ENCODE data around the gene POLRMT.
"Not testable (repeated sequence)": the region's sequence is repeated elsewhere in the genome, so short reads cannot be mapped to it uniquely, and the experiment has no call there.

Gene POLRMT

DNA sequence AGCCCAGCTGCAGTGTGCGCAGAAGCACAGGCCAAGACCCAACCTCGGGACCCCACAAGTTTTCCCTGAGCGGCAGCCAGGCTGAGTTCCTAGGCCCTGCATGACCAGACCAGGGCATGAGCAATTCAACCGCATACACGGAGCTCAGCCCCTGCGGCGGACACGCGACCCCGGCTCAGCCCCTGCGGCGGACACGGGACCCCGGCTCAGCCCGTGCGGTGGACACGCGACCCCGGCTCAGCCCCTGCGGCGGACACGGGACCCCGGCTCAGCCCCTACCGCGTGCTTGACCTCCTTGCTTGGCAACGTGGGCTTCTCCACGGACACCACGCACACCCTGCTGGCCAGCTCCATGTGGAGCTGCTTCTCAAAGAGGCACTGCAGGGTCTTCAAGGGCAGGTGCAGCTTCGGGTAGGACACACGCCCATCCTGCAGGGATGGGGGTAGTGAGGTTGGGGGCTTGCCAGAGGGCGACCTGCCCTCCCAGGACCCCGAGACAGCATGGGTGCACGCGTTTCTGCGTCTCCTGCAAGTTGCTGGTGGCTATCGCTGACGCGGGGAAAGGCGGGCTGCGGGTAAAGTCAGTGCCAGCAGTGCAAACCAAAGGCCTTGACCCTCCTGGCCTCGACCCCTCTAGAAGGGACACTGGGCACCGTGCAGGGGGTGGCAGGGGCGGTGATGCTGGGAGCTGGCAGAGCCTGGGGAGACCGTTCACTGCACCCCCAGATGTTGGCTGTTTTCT lies 10.0 kb downstream of the POLRMT start:
- H3K4me3 ChIP-seq (ENCODE audit: low read depth, low read length) = no peak overlapping the region
- DNase-seq (ENCODE audit: low read depth) = no peak
- TF ChIP-seq, protein P1, sequence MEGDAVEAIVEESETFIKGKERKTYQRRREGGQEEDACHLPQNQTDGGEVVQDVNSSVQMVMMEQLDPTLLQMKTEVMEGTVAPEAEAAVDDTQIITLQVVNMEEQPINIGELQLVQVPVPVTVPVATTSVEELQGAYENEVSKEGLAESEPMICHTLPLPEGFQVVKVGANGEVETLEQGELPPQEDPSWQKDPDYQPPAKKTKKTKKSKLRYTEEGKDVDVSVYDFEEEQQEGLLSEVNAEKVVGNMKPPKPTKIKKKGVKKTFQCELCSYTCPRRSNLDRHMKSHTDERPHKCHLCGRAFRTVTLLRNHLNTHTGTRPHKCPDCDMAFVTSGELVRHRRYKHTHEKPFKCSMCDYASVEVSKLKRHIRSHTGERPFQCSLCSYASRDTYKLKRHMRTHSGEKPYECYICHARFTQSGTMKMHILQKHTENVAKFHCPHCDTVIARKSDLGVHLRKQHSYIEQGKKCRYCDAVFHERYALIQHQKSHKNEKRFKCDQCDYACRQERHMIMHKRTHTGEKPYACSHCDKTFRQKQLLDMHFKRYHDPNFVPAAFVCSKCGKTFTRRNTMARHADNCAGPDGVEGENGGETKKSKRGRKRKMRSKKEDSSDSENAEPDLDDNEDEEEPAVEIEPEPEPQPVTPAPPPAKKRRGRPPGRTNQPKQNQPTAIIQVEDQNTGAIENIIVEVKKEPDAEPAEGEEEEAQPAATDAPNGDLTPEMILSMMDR (IDR thresholded peaks at IDR 0.05; ENCODE audit: low read depth, low read length, missing control alignments) = no peak

DNA sequence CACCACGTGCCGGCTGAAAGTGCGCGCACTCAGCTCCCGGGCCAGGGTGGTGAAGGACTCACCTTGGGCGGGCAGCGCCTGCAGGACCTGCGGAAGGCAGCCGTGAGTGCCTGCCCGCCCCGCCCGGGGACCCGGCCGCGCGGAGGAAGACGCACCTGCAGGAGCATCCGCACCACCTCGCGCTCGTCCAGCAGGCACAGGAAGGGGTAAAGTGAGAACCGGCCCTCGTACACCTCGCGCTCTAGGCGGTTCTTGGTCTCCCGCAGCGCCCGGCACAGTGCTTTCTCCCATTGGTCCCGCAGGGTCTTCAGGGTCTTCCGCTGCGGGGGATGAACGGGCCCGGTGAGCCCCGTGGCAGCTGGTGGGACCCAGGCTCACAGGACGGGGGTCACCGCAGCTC lies 10.7 kb downstream of the POLRMT start:
- DNase-seq (ENCODE audit: low read depth) = no peak
- TF ChIP-seq, protein P1 (IDR thresholded peaks at IDR 0.05; ENCODE audit: low read depth, low read length, missing control alignments) = no peak
- H3K4me3 ChIP-seq (ENCODE audit: low read depth, low read length) = no peak overlapping the region

DNA sequence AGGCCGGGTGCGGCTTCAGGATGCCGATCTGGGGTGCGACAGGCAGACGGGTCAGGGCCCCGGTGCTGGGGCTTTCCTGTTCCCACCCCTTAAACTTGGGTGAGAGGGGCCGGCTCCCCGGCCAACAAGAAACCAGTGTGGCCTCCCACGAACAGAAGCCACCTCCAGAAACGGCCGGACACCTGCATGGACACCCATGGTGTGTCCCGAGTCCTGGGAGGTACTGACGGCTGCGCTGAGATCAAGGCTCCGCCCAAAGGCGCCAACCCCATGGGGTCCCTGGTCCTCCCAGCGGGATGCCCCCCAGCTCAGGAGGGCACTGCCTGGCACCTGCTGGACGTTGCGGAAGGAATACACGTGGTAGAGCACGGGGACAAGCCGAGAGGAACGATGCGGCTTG lies 11.5 kb downstream of the POLRMT start:
- no peak overlapping the region for H3K4me3 ChIP-seq (ENCODE audit: low read depth, low read length)
- TF ChIP-seq, protein P1 (IDR thresholded peaks at IDR 0.05; ENCODE audit: low read depth, low read length, missing control alignments) = no peak
- no peak for DNase-seq (ENCODE audit: low read depth)

DNA sequence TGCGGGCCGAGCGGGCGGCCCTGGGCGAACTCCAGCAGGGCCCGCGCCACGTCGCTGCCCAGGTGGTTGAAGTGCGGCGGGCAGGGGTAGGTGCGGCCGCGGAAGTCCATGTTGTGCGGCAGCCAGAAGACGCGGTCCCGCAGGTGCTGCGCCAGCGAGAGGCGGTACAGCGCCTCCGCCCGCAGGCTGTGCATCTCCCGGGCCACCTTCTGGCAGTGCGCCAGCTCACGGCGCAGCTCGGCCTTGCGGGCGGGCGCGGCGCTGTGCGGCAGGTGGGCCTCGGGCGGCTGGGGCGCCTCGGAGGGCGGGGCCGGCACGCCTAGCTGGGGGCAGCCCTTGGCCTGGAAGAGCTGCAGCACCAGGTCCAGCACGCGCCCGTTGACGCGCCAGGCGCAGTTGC lies 12.1 kb downstream of the POLRMT start:
- not testable (repeated sequence) for DNase-seq (ENCODE audit: low read depth); H3K4me3 ChIP-seq (ENCODE audit: low read depth, low read length)

DNA sequence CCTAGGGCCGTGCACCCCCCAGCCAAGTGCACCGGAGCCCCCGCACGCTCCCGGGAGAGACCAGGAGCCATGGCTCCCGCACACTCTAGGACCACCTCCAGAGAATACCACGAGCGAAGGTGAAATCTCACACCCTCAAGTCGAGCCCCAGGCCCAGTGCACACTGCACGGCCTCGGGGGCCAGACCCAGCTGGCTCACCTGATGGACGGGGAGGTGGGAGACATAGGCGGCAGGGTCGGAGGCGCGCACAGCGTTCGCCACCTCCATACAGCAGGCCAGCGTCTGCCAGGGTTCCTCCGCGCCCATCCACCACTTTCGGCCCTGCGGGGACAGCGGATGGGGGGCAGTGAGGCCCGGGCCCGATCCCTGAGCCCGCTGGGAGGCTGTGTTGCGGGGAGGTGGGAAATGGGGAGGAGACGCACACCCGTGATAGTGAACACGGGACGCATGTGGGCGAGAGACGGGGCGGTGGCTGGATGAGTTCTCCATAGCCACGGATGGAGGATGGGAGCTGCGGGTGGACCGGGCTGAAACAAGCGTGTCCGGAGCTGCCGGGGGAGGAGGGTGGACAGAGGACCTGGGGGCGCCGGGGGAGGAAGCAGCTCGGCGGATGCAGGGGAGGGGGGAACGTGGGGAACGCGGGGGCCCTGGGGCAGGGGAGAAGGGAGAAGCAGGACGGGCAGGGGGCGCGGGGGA lies 13.0 kb downstream of the POLRMT start:
- TF ChIP-seq, protein P1 (IDR thresholded peaks at IDR 0.05; ENCODE audit: low read depth, low read length, missing control alignments) = no peak
- H3K4me3 ChIP-seq (ENCODE audit: low read depth, low read length) = no peak overlapping the region
- DNase-seq (ENCODE audit: low read depth) = no peak

DNA sequence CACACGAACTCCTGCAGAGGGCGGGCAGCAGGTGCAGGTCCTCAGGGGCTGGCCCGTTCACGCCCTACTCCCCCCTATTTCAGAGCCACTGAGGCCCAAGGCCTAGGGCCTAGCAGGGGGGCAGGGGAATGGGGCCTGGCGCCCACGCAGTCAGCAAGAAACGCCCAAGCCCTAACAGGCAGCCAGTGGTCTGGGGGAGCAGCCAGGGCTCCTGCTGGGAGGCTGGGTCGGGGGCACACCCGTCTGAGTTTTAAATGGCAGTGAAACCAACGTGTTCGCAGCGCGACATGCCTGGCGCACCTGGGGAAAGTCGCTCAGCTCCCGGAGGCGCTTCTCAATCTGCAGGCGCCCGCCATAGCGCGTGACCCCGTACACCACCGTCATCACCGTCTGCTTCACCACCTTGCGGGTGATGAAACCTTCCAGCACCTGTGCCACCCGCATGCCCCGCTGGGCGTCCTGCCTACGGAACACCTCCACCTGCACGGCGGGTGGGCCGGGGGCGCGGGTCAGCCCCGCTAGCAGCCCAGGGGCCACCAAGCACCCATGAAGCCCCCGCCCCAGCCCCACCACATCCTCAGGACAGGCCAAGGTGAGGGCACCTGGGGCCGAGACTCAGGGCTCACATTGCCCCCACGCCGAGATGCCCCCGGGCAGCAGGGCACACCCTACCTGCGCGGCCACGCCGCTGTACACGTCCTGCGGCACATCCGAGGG lies 13.9 kb downstream of the POLRMT start:
- no peak overlapping the region for H3K4me3 ChIP-seq (ENCODE audit: low read depth, low read length)
- TF ChIP-seq, protein P1 (IDR thresholded peaks at IDR 0.05; ENCODE audit: low read depth, low read length, missing control alignments) = no peak
- DNase-seq (ENCODE audit: low read depth) = no peak

DNA sequence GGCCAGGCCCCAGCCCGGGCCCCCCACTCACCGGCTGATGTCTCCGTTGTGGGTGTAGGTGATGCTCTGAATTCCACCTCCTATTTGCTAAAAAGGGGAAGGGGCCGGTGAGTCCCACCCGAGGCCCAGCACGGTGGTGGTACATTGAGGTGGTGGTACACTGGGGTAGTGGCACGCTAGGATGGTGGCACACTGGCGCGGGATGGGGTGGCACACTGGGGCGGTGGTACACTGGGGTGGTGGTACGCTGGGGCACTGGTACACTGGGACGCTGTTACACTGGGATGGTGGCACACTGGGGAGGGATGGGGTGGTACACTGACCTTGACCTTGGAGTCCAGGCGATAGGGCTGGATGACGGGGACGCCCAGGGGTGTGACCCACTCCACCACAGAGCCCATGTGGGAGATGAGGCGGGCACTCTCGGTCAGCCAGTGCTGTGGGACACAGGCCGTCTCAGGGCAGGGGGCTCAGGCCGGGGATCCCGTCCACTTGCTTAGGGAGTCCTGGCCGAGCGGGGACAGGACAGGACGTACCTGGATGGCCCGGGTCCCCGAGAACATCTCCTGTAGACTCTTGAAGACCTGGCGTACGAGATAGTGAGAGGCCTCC lies 14.6 kb downstream of the POLRMT start:
- TF ChIP-seq, protein P1 (IDR thresholded peaks at IDR 0.05; ENCODE audit: low read depth, low read length, missing control alignments) = no peak
- DNase-seq (ENCODE audit: low read depth) = no peak
- H3K4me3 ChIP-seq (ENCODE audit: low read depth, low read length) = no peak overlapping the region

All from GM12864 (cell line).